Ureter (tissue), 1 donor: ENCODE measurements around the gene C2orf92. TPM values are rescaled to one million over a fixed set of nuclear protein-coding genes. Genes with fewer than 3 reads are reported as not detected.

Experiments
- DNase-seq: peaks from one replicate; pipeline ENCODE4 v3.0.0-alpha.2; 2020; ENCODE audit warnings: low spot score
- total RNA-seq: library from RNA; stranded (reverse); gene quantifications from one replicate; pipeline ENCODE4 v1.2.4, GENCODE V29; 2023
- donor health status: DM: yes; HTN: yes; CAD: no.

The C2orf92 gene
- total RNA-seq, 1 donor from 2014 or later, result 9.2 TPM

GRCh38 chr2:97743913-97744312 lies 74.4 kb downstream of the C2orf92 start:
- DNase-seq, result no peak

GRCh38 chr2:97745474-97746174 lies 76.1 kb downstream of the C2orf92 start:
- no peak for DNase-seq

GRCh38 chr2:97747285-97747684 lies 77.8 kb downstream of the C2orf92 start:
- DNase-seq, result no peak

GRCh38 chr2:97747716-97748115 lies 78.2 kb downstream of the C2orf92 start:
- no peak for DNase-seq

- DNase-seq, result no peak
Observed at GRCh38 chr2:97749581-97749980, 80.1 kb downstream of the C2orf92 start.

GRCh38 chr2:97750017-97750416 lies 80.5 kb downstream of the C2orf92 start:
- no peak for DNase-seq

GRCh38 chr2:97751752-97752151 lies 82.2 kb downstream of the C2orf92 start:
- no peak for DNase-seq

Other genes starting within 250 kb of the C2orf92 start
- 25.3 TPM for gene ANKRD36B, start 79.8 kb upstream of the C2orf92 start, total RNA-seq
- gene COX5B, start 23.7 kb upstream of the C2orf92 start, total RNA-seq, result 254 TPM
- gene ACTR1B, start 5.7 kb upstream of the C2orf92 start, total RNA-seq, result 67.4 TPM
- 5.2 TPM for gene ZAP70, start 43.9 kb downstream of the C2orf92 start, total RNA-seq